H9 (cell line): Measurements from ENCODE around the gene NRXN3. TPM values are rescaled to one million over a fixed set of nuclear protein-coding genes. Genes with fewer than 3 reads are reported as not detected.
A peak's percentile ranks its signal among the peaks of the same experiment; 100 is the strongest.

ENCODE experiments used
- DNase-seq: peaks from one replicate; pipeline ENCODE4 v3.0.0-alpha.2; 2017
- H2AFZ ChIP-seq: one replicate; pipeline ENCODE4 v1.6.1; 2013; ENCODE audit warnings: mild to moderate bottlenecking, low read length, control low read depth, moderate library complexity
- H2AK5ac ChIP-seq: 2 replicates; pipeline ENCODE4 v1.6.1; 2013; ENCODE audit warnings: low read length, control low read depth, mixed read lengths; ENCODE audit not compliant: insufficient read length
- H2BK120ac ChIP-seq: one replicate; pipeline ENCODE4 v1.6.1; 2013; ENCODE audit warnings: low read depth, mild to moderate bottlenecking, low read length, control low read depth, inconsistent platforms; ENCODE audit not compliant: poor library complexity, severe bottlenecking
- H2BK12ac ChIP-seq: 2 replicates; pipeline ENCODE4 v1.6.1; 2013; ENCODE audit warnings: low read length, control low read depth, mixed read lengths, low read depth; ENCODE audit not compliant: insufficient read length
- H2BK15ac ChIP-seq: 2 replicates; pipeline ENCODE4 v1.6.1; 2013; ENCODE audit warnings: low read depth, low read length, control low read depth
- H2BK20ac ChIP-seq: one replicate; pipeline ENCODE4 v1.6.1; 2013; ENCODE audit warnings: low read depth, mild to moderate bottlenecking, low read length, control low read depth, inconsistent platforms; ENCODE audit not compliant: poor library complexity, severe bottlenecking
- H2BK5ac ChIP-seq: 2 replicates; pipeline ENCODE4 v1.6.1; 2013; ENCODE audit warnings: low read length, control low read depth, mixed read lengths; ENCODE audit not compliant: insufficient read length
- H3K14ac ChIP-seq: 2 replicates; pipeline ENCODE4 v1.6.1; 2013; ENCODE audit warnings: low read length, control low read depth; ENCODE audit not compliant: insufficient read depth
- H3K18ac ChIP-seq: 2 replicates; pipeline ENCODE4 v1.6.1; 2013; ENCODE audit warnings: low read depth, mild to moderate bottlenecking, mixed read lengths, low read length, control low read depth; ENCODE audit not compliant: insufficient read length
- H3K23ac ChIP-seq: 2 replicates; pipeline ENCODE4 v1.6.1; 2013; ENCODE audit warnings: low read length, control low read depth, mixed read lengths, low read depth; ENCODE audit not compliant: insufficient read length
- H3K23me2 ChIP-seq: 2 replicates; pipeline ENCODE4 v1.6.1; 2013; ENCODE audit warnings: low read depth, mild to moderate bottlenecking, mixed read lengths, low read length, control low read depth; ENCODE audit not compliant: insufficient read length, poor library complexity, severe bottlenecking
- H3K27ac ChIP-seq: 2 replicates; pipeline ENCODE4 v1.5.1; 2013; ENCODE audit warnings: low read length, control low read depth, mixed read lengths, low read depth; ENCODE audit not compliant: insufficient read length
- H3K27me3 ChIP-seq: 2 replicates; pipeline ENCODE4 v1.6.1; 2013; ENCODE audit warnings: low read length, control low read depth, inconsistent platforms; ENCODE audit not compliant: insufficient read depth
- H3K4ac ChIP-seq: 2 replicates; pipeline ENCODE4 v1.6.1; 2013; ENCODE audit warnings: low read depth, mild to moderate bottlenecking, control low read depth, inconsistent platforms, low read length, moderate library complexity
- H3K4me1 ChIP-seq: 2 replicates; pipeline ENCODE4 v1.6.1; 2013; ENCODE audit warnings: low read length, control low read depth, inconsistent platforms; ENCODE audit not compliant: insufficient read depth
- H3K4me2 ChIP-seq: 2 replicates; pipeline ENCODE4 v1.6.1; 2013; ENCODE audit warnings: low read length, control low read depth, mixed read lengths; ENCODE audit not compliant: insufficient read length, insufficient read depth
- H3K56ac ChIP-seq: 2 replicates; pipeline ENCODE4 v1.6.1; 2013; ENCODE audit warnings: low read depth, mild to moderate bottlenecking, mixed read lengths, low read length, control low read depth; ENCODE audit not compliant: insufficient read length
- H3K79me1 ChIP-seq: 2 replicates; pipeline ENCODE4 v1.6.1; 2013; ENCODE audit warnings: low read depth, mild to moderate bottlenecking, moderate library complexity, low read length, control low read depth, inconsistent platforms; ENCODE audit not compliant: insufficient read depth, poor library complexity, severe bottlenecking
- H3K79me2 ChIP-seq: 2 replicates; pipeline ENCODE4 v1.6.1; 2013; ENCODE audit warnings: low read length, control low read depth, inconsistent platforms; ENCODE audit not compliant: insufficient read depth
- H3K9ac ChIP-seq: 2 replicates; pipeline ENCODE4 v1.6.1; 2013; ENCODE audit warnings: low read length, control low read depth, mixed read lengths; ENCODE audit not compliant: insufficient read length; ENCODE audit errors: extremely low read depth
- H3K9me3 ChIP-seq: one replicate; pipeline ENCODE4 v1.6.1; 2013; ENCODE audit warnings: low read depth, low read length, inconsistent platforms; ENCODE audit not compliant: control insufficient read depth
- H3T11ph ChIP-seq: one replicate; pipeline ENCODE4 v1.6.1; 2013; ENCODE audit warnings: mild to moderate bottlenecking, low read length, control low read depth, inconsistent platforms
- H4K20me1 ChIP-seq: one replicate; pipeline ENCODE4 v1.6.1; 2013; ENCODE audit not compliant: control insufficient read depth, insufficient read length, insufficient read depth
- H4K5ac ChIP-seq: 2 replicates; pipeline ENCODE4 v1.6.1; 2013; ENCODE audit warnings: low read depth, mild to moderate bottlenecking, mixed read lengths, low read length, control low read depth; ENCODE audit not compliant: insufficient read length
- H4K8ac ChIP-seq: replicated peaks from 2 replicates; pipeline ENCODE4 v1.6.1; 2013; ENCODE audit warnings: low read length, control low read depth, mixed read lengths, low read depth; ENCODE audit not compliant: insufficient read length
- H4K91ac ChIP-seq: 2 replicates; pipeline ENCODE4 v1.6.1; 2013; ENCODE audit warnings: low read depth, mild to moderate bottlenecking, moderate library complexity, mixed read lengths, low read length, control low read depth; ENCODE audit not compliant: insufficient read length
- H3K27ac Mint-ChIP-seq, 3 experiments: 2 replicates in 2 of 3; 3 replicates in 1 of 3; pipeline ENCODE4 v1.8.0; 2020 to 2021; ENCODE audit warnings: mixed read lengths in 3 of 3, mild to moderate bottlenecking in 1 of 3, moderate library complexity in 1 of 3
- H3K27me3 Mint-ChIP-seq: 2 replicates; pipeline ENCODE4 v1.8.0; 2021; ENCODE audit warnings: low read depth, mild to moderate bottlenecking, moderate library complexity, mixed read lengths
- H3K36me3 Mint-ChIP-seq, 3 experiments: 2 replicates in 2 of 3; 3 replicates in 1 of 3; pipeline ENCODE4 v1.8.0; 2020 to 2021; ENCODE audit warnings: low read depth in 3 of 3, mixed read lengths in 3 of 3; ENCODE audit not compliant: insufficient read depth in 1 of 3
- H3K4me1 Mint-ChIP-seq, 2 experiments: 2 replicates each; pipeline ENCODE4 v1.8.0; 2020; ENCODE audit warnings: mixed read lengths in 2 of 2
- H3K4me3 Mint-ChIP-seq, 2 experiments: 2 replicates in 1 of 2; 3 replicates in 1 of 2; pipeline ENCODE4 v1.8.0; 2020 to 2021; ENCODE audit warnings: mild to moderate bottlenecking in 2 of 2, mixed read lengths in 2 of 2, moderate library complexity in 1 of 2
- H3K9me3 Mint-ChIP-seq, 2 experiments: 2 replicates in 1 of 2; 3 replicates in 1 of 2; pipeline ENCODE4 v1.8.0; 2020; ENCODE audit warnings: mild to moderate bottlenecking in 2 of 2, mixed read lengths in 2 of 2, moderate library complexity in 1 of 2
- CTCF ChIP-seq: fragments of 200-600 bp; sonication (generic); conservative IDR thresholded peaks from 3 replicates; pipeline ENCODE4 v1.8.0; 2021; ENCODE audit warnings: antibody characterized with exemption, mild to moderate bottlenecking
- WGBS: extraction: QIAGEN DNeasy Blood & Tissue Kit; methylation state at CpG from one replicate; pipeline ENCODE4 v1.1.7; 2013; ENCODE audit warnings: missing lambda C conversion rate, low lambda C conversion rate, mixed read lengths; ENCODE audit not compliant: insufficient read length; ENCODE audit errors: extremely low coverage; 5-methylcytosine and 5-hydroxymethylcytosine counted together
- total RNA-seq: library from RNA; stranded (reverse); gene quantifications from 2 replicates; pipeline ENCODE4 v1.2.1, GENCODE V29; 2021

Gene NRXN3
- total RNA-seq, 1 experiment from 2014 or later = 1.8 TPM

DNA sequence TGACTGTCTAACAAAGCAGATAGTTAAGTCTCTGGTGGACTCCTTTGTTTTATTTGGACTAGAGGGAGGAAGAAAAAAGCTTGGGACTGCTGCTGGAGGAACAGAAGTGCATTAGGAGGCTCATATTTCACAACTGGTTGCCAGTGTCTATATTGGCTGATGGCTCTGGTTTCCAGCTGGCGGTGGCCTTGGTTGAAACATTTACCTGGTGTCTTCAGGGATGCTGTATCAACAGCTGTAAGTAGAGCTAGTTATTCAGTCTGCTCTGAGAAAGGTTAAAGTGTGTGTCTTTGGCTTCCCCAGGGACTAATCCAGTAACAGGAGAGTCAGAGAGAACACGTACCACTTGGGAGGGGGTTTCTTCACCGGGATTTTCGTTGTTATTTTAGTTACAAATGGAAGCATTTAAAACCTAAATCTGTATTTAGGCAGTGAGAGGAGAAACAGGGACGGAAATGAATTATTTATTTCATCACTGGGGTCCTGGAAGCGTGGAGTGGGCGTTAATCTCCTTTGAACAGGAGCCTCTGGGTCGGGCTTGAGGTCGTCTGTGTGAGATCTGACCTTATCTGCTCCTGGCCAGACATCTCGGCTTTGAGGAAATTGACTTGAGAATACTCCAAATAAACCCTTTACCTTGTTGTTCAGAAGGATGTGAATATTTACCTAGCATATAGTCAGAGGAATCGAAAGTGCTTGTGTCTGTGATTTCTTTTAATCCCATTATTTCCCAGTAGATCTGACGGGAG, 149.9 kb downstream of the NRXN3 start:
- no peak overlapping the region for H3T11ph ChIP-seq
- no peak overlapping the region for H2BK20ac ChIP-seq
- H3K9me3 ChIP-seq = no peaks in the 10 kb centered on the region
- no peaks in the 10 kb centered on the region for H3K4me1 ChIP-seq
- no peaks in the 10 kb centered on the region for H3K79me1 ChIP-seq
- no peak for TF ChIP-seq CTCF
- no peaks in the 10 kb centered on the region for H3K79me2 ChIP-seq
- H3K27ac ChIP-seq = no peak overlapping the region
- no peak overlapping the region for H2BK5ac ChIP-seq
- no CpG with 5 or more reads among the region's 12 CpGs for WGBS
- no peak overlapping the region for H3K4me3 Mint-ChIP-seq
- no peak overlapping the region for H3K23ac ChIP-seq
- H3K4me2 ChIP-seq = no peak overlapping the region
- no peak overlapping the region for H4K5ac ChIP-seq
- H2BK15ac ChIP-seq = no peak overlapping the region
- no peaks in the 10 kb centered on the region for H4K20me1 ChIP-seq
- DNase-seq = no peak
- no peaks in the 10 kb centered on the region for H3K36me3 Mint-ChIP-seq
- no peak overlapping the region for H3K14ac ChIP-seq
- peaks cover 39 to 48% of the 10 kb centered on the region in 2 experiments for H3K4me1 Mint-ChIP-seq
- H3K18ac ChIP-seq = no peak overlapping the region
- H3K27me3 ChIP-seq = no peaks in the 10 kb centered on the region
- no peak overlapping the region for H3K9ac ChIP-seq
- no peaks in the 10 kb centered on the region for H3K9me3 Mint-ChIP-seq
- H2BK12ac ChIP-seq = no peak overlapping the region
- H2AFZ ChIP-seq = no peak overlapping the region
- H3K27me3 Mint-ChIP-seq = no peaks in the 10 kb centered on the region
- H4K91ac ChIP-seq = no peak overlapping the region
- no peaks in the 10 kb centered on the region for H3K23me2 ChIP-seq
- H4K8ac ChIP-seq = no peak overlapping the region
- H3K27ac Mint-ChIP-seq = peak overlapping the region in 2 of 3 experiments; percentile 0 to 3; a peak in 1 of 7 replicates
- no peak overlapping the region for H2AK5ac ChIP-seq
- no peak overlapping the region for H3K56ac ChIP-seq
- H2BK120ac ChIP-seq = no peak overlapping the region
- H3K4ac ChIP-seq = no peak overlapping the region
